ENCODE data around the gene TRIM24. TPM values are rescaled to one million over a fixed set of nuclear protein-coding genes. Genes with fewer than 3 reads are reported as not detected.
"Not testable (repeated sequence)": the region's sequence is repeated elsewhere in the genome, so short reads cannot be mapped to it uniquely, and the experiment has no call there.

TRIM24 gene
- 12.6 and 17.4 TPM in 2 replicates for total RNA-seq (2014; rRNA removed; shearing (Covaris generic); ENCODE audit: low replicate concordance)

- Histone ChIP-seq H3K36me3 (ENCODE audit: insufficient read depth, low read length) (peaks cover 9% of the 10 kb centered on the region), H3K9ac (ENCODE audit: low read length) (peak within 1 kb of the TSS; percentile 79), H3K4me1 (ENCODE audit: low read length) (peaks cover 12% of the 10 kb centered on the region), H4K20me1 (ENCODE audit: insufficient read depth, low read depth, low read length) (peaks cover 4% of the 10 kb centered on the region; the same call in 1 of the 2 replicates), H3K27me3 (ENCODE audit: low read length) (no peaks in the 10 kb centered on the region), H3K9me3 (ENCODE audit: low read length) (no peaks in the 10 kb centered on the region), H3K79me2 (ENCODE audit: low read length) (peaks cover 42% of the 10 kb centered on the region), H3K4me3 (ENCODE audit: low read length) (peak within 1 kb of the TSS; percentile 77), H3K4me2 (ENCODE audit: low read depth, low read length, poor library complexity, severe bottlenecking) (peak within 1 kb of the TSS; percentile 96), H2AFZ (ENCODE audit: low read length) (peak within 1 kb of the TSS; percentile 94; the same call in 1 of the 2 replicates), H3K9me2 (replicated peaks; ENCODE audit: insufficient read depth, low read length) (no peaks in the 10 kb centered on the region), H3K27ac (ENCODE audit: low read length) (peak within 1 kb of the TSS; percentile 75)
- DNase-seq, result no peak
Observed at GRCh38 chr7:138460176-138460648, at the start of gene TRIM24. TRIM24 (plus strand) TSS chr7:138460259; CDS start chr7:138460549, 290 bp downstream.

- H3K4me1 ChIP-seq (ENCODE audit: low read length); H3K9me2 ChIP-seq (replicated peaks; ENCODE audit: insufficient read depth, low read length); DNase-seq; H3K4me3 ChIP-seq (ENCODE audit: low read length); H3K27ac ChIP-seq (ENCODE audit: low read length); H3K9ac ChIP-seq (ENCODE audit: low read length); H3K9me3 ChIP-seq (ENCODE audit: low read length); H4K20me1 ChIP-seq (ENCODE audit: insufficient read depth, low read depth, low read length); H2AFZ ChIP-seq (ENCODE audit: low read length); H3K4me2 ChIP-seq (ENCODE audit: low read depth, low read length, poor library complexity, severe bottlenecking); H3K79me2 ChIP-seq (ENCODE audit: low read length); H3K27me3 ChIP-seq (ENCODE audit: low read length); H3K36me3 ChIP-seq (ENCODE audit: insufficient read depth, low read length): not testable (repeated sequence)
Observed at GRCh38 chr7:138412077-138412476, 48.0 kb upstream of the TRIM24 start.

- not testable (repeated sequence) for H3K4me3 ChIP-seq (ENCODE audit: low read length); DNase-seq; H3K79me2 ChIP-seq (ENCODE audit: low read length); H4K20me1 ChIP-seq (ENCODE audit: insufficient read depth, low read depth, low read length); H3K9ac ChIP-seq (ENCODE audit: low read length); H3K27ac ChIP-seq (ENCODE audit: low read length); H3K4me2 ChIP-seq (ENCODE audit: low read depth, low read length, poor library complexity, severe bottlenecking); H3K4me1 ChIP-seq (ENCODE audit: low read length); H3K9me2 ChIP-seq (replicated peaks; ENCODE audit: insufficient read depth, low read length); H3K36me3 ChIP-seq (ENCODE audit: insufficient read depth, low read length); H3K27me3 ChIP-seq (ENCODE audit: low read length); H3K9me3 ChIP-seq (ENCODE audit: low read length); H2AFZ ChIP-seq (ENCODE audit: low read length)
Observed at GRCh38 chr7:138412921-138413320, 47.1 kb upstream of the TRIM24 start.

GRCh38 chr7:138417078-138417700 is 42.9 kb upstream of the TRIM24 start:
- no peaks in the 10 kb centered on the region for H3K79me2 ChIP-seq (ENCODE audit: low read length)
- no peak overlapping the region for H3K4me3 ChIP-seq (ENCODE audit: low read length)
- no peaks in the 10 kb centered on the region for H3K9me3 ChIP-seq (ENCODE audit: low read length)
- DNase-seq, result no peak
- H3K4me1 ChIP-seq (ENCODE audit: low read length), result no peaks in the 10 kb centered on the region
- H3K27ac ChIP-seq (ENCODE audit: low read length), result no peak overlapping the region
- H4K20me1 ChIP-seq (ENCODE audit: insufficient read depth, low read depth, low read length), result no peaks in the 10 kb centered on the region
- H2AFZ ChIP-seq (ENCODE audit: low read length), result no peak overlapping the region
- H3K36me3 ChIP-seq (ENCODE audit: insufficient read depth, low read length), result no peaks in the 10 kb centered on the region
- H3K4me2 ChIP-seq (ENCODE audit: low read depth, low read length, poor library complexity, severe bottlenecking), result no peak overlapping the region
- H3K27me3 ChIP-seq (ENCODE audit: low read length), result no peaks in the 10 kb centered on the region
- no peak overlapping the region for H3K9ac ChIP-seq (ENCODE audit: low read length)
- H3K9me2 ChIP-seq (replicated peaks; ENCODE audit: insufficient read depth, low read length), result no peaks in the 10 kb centered on the region

DNA sequence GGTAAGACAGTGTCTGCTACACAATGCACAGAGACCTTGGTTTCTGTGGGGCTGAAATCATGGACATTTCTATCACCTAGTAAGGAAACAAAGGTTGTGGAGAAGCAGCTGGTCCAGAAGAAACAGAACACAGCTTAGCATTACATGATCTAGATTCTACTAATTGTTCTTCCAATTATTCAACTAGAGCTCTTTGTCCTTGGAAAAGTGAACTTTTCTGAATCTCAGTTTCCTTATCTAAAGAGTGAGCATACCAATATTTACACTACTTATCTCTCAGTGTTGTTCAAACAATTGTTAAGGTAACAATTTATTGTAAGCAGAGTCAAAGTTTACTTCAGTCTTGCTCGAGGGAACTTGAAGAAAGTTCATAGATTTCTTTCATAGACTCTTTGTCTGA is 42.3 kb upstream of the TRIM24 start:
- Histone ChIP-seq H3K79me2 (ENCODE audit: low read length) (no peaks in the 10 kb centered on the region), H3K4me2 (ENCODE audit: low read depth, low read length, poor library complexity, severe bottlenecking) (no peak overlapping the region), H3K9ac (ENCODE audit: low read length) (no peak overlapping the region), H3K4me3 (ENCODE audit: low read length) (no peak overlapping the region), H3K9me3 (ENCODE audit: low read length) (no peaks in the 10 kb centered on the region), H4K20me1 (ENCODE audit: insufficient read depth, low read depth, low read length) (no peaks in the 10 kb centered on the region), H3K9me2 (replicated peaks; ENCODE audit: insufficient read depth, low read length) (no peaks in the 10 kb centered on the region), H3K27ac (ENCODE audit: low read length) (no peak overlapping the region), H2AFZ (ENCODE audit: low read length) (no peak overlapping the region), H3K27me3 (ENCODE audit: low read length) (no peaks in the 10 kb centered on the region), H3K4me1 (ENCODE audit: low read length) (no peaks in the 10 kb centered on the region), H3K36me3 (ENCODE audit: insufficient read depth, low read length) (no peaks in the 10 kb centered on the region)
- DNase-seq, result no peak

DNA sequence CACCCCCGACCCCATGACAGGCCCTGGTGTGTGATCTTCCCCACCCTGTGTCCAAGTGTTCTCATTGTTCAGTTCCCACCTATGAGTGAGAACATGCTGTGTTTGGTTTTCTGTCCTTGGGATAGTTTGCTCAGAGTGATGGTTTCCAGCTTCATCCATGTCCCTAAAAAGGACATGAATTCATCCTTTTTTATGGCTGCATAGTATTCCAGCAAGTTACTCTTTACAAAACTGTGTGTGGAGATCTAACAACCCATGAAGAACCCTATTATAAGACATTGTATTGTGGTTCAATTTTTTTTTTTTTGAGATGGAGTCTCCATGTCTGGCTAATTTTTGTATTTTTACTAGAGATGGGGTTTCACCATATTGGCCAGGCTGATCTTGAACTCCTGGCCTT is 41.7 kb upstream of the TRIM24 start:
- H2AFZ ChIP-seq (ENCODE audit: low read length); H3K27ac ChIP-seq (ENCODE audit: low read length); H3K79me2 ChIP-seq (ENCODE audit: low read length); H3K4me1 ChIP-seq (ENCODE audit: low read length); DNase-seq; H3K9me3 ChIP-seq (ENCODE audit: low read length); H4K20me1 ChIP-seq (ENCODE audit: insufficient read depth, low read depth, low read length); H3K9me2 ChIP-seq (replicated peaks; ENCODE audit: insufficient read depth, low read length); H3K36me3 ChIP-seq (ENCODE audit: insufficient read depth, low read length); H3K27me3 ChIP-seq (ENCODE audit: low read length); H3K4me3 ChIP-seq (ENCODE audit: low read length); H3K9ac ChIP-seq (ENCODE audit: low read length); H3K4me2 ChIP-seq (ENCODE audit: low read depth, low read length, poor library complexity, severe bottlenecking): not testable (repeated sequence)

DNA sequence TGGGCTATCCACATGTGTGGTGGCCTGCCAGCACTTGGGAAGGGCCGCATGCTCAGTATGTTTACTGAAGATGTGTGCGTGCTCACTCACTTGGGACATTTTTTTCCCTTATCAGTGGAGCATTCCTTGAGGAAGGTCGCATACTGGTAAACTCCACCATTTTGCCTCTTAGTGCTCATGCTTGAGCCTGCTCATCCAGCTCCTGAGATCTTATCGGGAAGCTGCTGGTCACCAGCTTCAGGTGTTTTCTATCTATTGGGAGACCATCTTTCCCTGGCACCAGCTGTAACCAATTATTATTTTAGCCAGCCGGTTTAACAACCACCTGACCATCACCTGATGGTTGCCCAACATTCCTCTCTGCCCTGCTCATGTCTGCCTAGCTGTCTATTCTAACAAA is 35.0 kb upstream of the TRIM24 start:
- Histone ChIP-seq H3K27me3 (ENCODE audit: low read length) (no peaks in the 10 kb centered on the region), H3K79me2 (ENCODE audit: low read length) (no peaks in the 10 kb centered on the region), H3K9me2 (replicated peaks; ENCODE audit: insufficient read depth, low read length) (no peaks in the 10 kb centered on the region), H3K4me1 (ENCODE audit: low read length) (no peaks in the 10 kb centered on the region), H3K27ac (ENCODE audit: low read length) (no peak overlapping the region), H4K20me1 (ENCODE audit: insufficient read depth, low read depth, low read length) (no peaks in the 10 kb centered on the region), H3K4me2 (ENCODE audit: low read depth, low read length, poor library complexity, severe bottlenecking) (no peak overlapping the region), H3K9me3 (ENCODE audit: low read length) (peaks cover 7% of the 10 kb centered on the region; the same call in 1 of the 2 replicates), H3K36me3 (ENCODE audit: insufficient read depth, low read length) (no peaks in the 10 kb centered on the region), H3K4me3 (ENCODE audit: low read length) (no peak overlapping the region), H2AFZ (ENCODE audit: low read length) (no peak overlapping the region), H3K9ac (ENCODE audit: low read length) (no peak overlapping the region)
- no peak for DNase-seq

DNA sequence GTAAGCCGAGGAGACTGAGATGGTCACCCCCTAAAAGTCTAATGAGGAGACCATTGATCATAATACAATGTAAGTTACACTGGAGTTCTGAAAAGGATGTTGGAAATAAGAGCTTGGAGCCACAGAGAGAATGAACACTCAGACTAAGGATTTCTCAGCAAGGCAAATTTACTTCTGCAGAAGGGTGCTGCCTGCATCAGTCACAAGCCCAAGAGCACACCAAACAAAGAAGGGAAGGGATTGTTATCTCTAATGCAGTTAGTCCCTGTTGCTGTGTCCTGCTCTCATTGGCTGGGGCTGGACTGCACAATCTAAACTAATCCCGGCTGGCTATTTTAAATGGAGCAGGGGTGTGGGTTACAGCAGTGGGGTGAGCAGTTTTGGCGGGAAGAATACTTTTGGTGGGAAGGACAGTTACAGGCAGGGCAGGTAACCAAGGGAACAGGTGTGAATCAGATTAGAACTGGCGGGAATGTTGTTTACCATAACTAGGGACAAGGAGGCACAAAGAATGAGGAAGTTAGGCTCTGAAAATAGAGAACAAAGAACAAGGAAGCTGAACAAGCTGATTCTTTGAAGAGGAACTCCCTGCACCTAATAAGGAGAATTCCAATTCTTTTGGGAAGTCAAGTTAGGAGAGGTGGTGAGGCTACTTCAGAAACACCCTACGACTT is 30.3 kb upstream of the TRIM24 start:
- H3K27me3 ChIP-seq (ENCODE audit: low read length), result no peaks in the 10 kb centered on the region
- H4K20me1 ChIP-seq (ENCODE audit: insufficient read depth, low read depth, low read length), result no peaks in the 10 kb centered on the region
- H3K9me3 ChIP-seq (ENCODE audit: low read length), result peaks cover 11% of the 10 kb centered on the region
- DNase-seq, result no peak
- H3K4me1 ChIP-seq (ENCODE audit: low read length), result no peaks in the 10 kb centered on the region
- H3K4me3 ChIP-seq (ENCODE audit: low read length), result no peak overlapping the region
- no peaks in the 10 kb centered on the region for H3K79me2 ChIP-seq (ENCODE audit: low read length)
- H3K9ac ChIP-seq (ENCODE audit: low read length), result no peak overlapping the region
- H2AFZ ChIP-seq (ENCODE audit: low read length), result no peak overlapping the region
- H3K27ac ChIP-seq (ENCODE audit: low read length), result no peak overlapping the region
- H3K4me2 ChIP-seq (ENCODE audit: low read depth, low read length, poor library complexity, severe bottlenecking), result no peak overlapping the region
- H3K36me3 ChIP-seq (ENCODE audit: insufficient read depth, low read length), result no peaks in the 10 kb centered on the region
- no peaks in the 10 kb centered on the region for H3K9me2 ChIP-seq (replicated peaks; ENCODE audit: insufficient read depth, low read length)
